Activated CD4-positive, alpha-beta T cell treated with anti-CD3 and anti-CD28 coated beads, Interleukin-2, amount 10 ng/mL, durations not matched to agents 7 days and 5 days (primary cell): Measurements from ENCODE around the gene THEMIS. TPM values are rescaled to one million over a fixed set of nuclear protein-coding genes. Genes with fewer than 3 reads are reported as not detected.
"Not testable (repeated sequence)": the region's sequence is repeated elsewhere in the genome, so short reads cannot be mapped to it uniquely, and the experiment has no call there.

Experiments used
- CTCF ChIA-PET: fragments of 350-600 bp; sonication (Branson Sonifier 250); formaldehyde crosslinking; loops from one replicate; lab custom pipeline; 2021; ENCODE audit warnings: antibody characterized with exemption; lab: Charles Lee
- POLR2A ChIA-PET: fragments of 350-600 bp; sonication (Branson Sonifier 250); formaldehyde crosslinking; loops from one replicate; lab custom pipeline; 2021; ENCODE audit warnings: antibody characterized with exemption; lab: Charles Lee
- DNase-seq: peaks from one replicate; pipeline ENCODE4 v3.0.0-alpha.2; 2020
- H3K27ac Mint-ChIP-seq: one replicate; pipeline ENCODE4 v1.8.0; 2021; ENCODE audit warnings: mild to moderate bottlenecking, moderate library complexity, mixed read lengths
- H3K27me3 Mint-ChIP-seq: one replicate; pipeline ENCODE4 v1.8.0; 2021; ENCODE audit warnings: mixed read lengths
- H3K36me3 Mint-ChIP-seq: one replicate; pipeline ENCODE4 v1.8.0; 2021; ENCODE audit warnings: low read depth, mixed read lengths
- H3K4me1 Mint-ChIP-seq: one replicate; pipeline ENCODE4 v1.8.0; 2021; ENCODE audit warnings: mixed read lengths
- H3K4me3 Mint-ChIP-seq: one replicate; pipeline ENCODE4 v1.8.0; 2021; ENCODE audit warnings: mild to moderate bottlenecking, moderate library complexity, mixed read lengths
- H3K9me3 Mint-ChIP-seq: one replicate; pipeline ENCODE4 v1.8.0; 2021; ENCODE audit warnings: mixed read lengths
- total RNA-seq, 2 experiments: library from RNA; stranded (reverse); gene quantifications; one replicate each; pipeline ENCODE4 v1.2.3, GENCODE V29; 2021

THEMIS gene
- total RNA-seq, 2 experiments from 2014 or later, result 89.2 to 101 TPM

DNA sequence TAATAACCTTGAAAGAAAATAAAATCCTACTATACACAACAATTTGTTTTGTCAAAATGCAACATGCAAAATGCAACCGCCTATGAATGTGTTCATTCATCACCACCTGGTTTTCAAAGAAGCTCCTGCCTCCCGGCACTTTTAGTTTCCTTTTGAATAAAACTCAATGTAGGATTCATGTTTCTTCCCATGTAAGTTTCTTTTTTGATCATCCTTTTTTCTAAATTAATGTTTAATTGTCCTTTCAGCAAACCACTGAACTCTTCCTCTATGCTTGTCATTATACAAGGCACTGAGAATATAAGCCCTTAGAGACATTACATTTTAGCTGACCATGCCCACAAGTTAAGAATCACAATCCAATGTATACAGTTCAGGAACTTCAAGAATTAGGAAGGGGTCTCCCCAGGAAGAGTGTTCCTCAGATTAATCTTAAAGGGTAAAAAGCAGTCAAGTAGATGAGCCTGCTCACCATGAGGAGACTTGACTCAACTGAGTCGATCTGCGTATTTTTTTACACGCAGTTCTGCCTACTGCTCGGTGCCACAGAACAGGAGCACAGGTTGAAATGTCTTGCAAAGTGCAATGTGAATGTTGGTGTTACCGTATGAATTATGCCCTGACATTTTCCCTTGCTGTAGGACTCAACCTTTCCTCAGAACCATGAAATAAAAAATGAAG is 7.2 kb upstream of the THEMIS start:
- Mint-ChIP-seq H3K36me3 (peaks cover 73% of the 10 kb centered on the region), H3K27ac (peak overlapping the region; percentile 89), H3K4me3 (peak overlapping the region; percentile 79), H3K9me3 (peaks cover 52% of the 10 kb centered on the region), H3K27me3 (no peaks in the 10 kb centered on the region), H3K4me1 (peaks cover 52% of the 10 kb centered on the region)
- CTCF ChIA-PET, result interaction anchor here (1.1 to 2.2 kb wide), 6 partner anchors 8 to 41 kb away, joined by 4 to 5 read pairs (median 4); no protein-coding TSS in a partner anchor
- peak; percentile 29 for DNase-seq
- POLR2A ChIA-PET, result interaction anchor here (0.6 to 0.7 kb wide), 3 partner anchors 46 to 482 kb away, joined by 4 to 7 read pairs (median 4); no protein-coding TSS in a partner anchor

GRCh38 chr6:127904160-127904559 is 3.3 kb upstream of the THEMIS start:
- H3K4me3 Mint-ChIP-seq, result no peak overlapping the region
- ChIA-PET POLR2A (no interaction called here), CTCF (interaction anchor here (0.6 to 1.9 kb wide), 2 partner anchors 13 to 18 kb away, joined by 3 to 5 read pairs; no protein-coding TSS in a partner anchor)
- DNase-seq, result no peak
- H3K27ac Mint-ChIP-seq, result no peak overlapping the region
- peaks cover 33% of the 10 kb centered on the region for H3K9me3 Mint-ChIP-seq
- H3K27me3 Mint-ChIP-seq, result no peaks in the 10 kb centered on the region
- peaks cover 62% of the 10 kb centered on the region for H3K4me1 Mint-ChIP-seq
- H3K36me3 Mint-ChIP-seq, result peaks cover 58% of the 10 kb centered on the region

DNA sequence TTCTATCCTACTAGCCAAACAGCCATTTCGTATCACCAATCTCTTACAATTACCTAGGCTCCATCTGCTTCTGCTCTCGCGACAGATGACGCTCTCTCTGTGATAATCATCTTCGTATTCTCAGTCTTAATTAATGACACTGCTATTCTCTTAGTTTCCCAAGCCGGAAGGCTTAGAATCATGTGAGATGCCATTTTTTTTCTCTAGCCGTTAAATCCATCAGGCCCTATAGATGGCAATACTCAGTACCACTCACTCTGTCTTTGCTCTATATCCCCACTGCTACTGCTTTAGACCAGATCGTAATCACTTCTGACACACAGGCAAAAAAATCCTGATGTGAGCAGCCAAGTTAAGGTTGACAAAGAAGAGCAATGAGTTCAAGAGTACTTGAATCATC is 2.1 kb upstream of the THEMIS start:
- peak overlapping the region; percentile 37 for H3K27ac Mint-ChIP-seq
- no peaks in the 10 kb centered on the region for H3K27me3 Mint-ChIP-seq
- peaks cover 61% of the 10 kb centered on the region for H3K36me3 Mint-ChIP-seq
- peaks cover 62% of the 10 kb centered on the region for H3K4me1 Mint-ChIP-seq
- ChIA-PET POLR2A (interaction anchor here (0.5 kb wide), 1 partner anchor 47 kb away, joined by 3 read pairs; no protein-coding TSS in a partner anchor), CTCF (interaction anchor here (0.9 kb wide), 1 partner anchor 47 kb away, joined by 5 read pairs; no protein-coding TSS in a partner anchor)
- H3K4me3 Mint-ChIP-seq, result peak overlapping the region; percentile 6
- DNase-seq, result no peak
- peaks cover 26% of the 10 kb centered on the region for H3K9me3 Mint-ChIP-seq

DNA sequence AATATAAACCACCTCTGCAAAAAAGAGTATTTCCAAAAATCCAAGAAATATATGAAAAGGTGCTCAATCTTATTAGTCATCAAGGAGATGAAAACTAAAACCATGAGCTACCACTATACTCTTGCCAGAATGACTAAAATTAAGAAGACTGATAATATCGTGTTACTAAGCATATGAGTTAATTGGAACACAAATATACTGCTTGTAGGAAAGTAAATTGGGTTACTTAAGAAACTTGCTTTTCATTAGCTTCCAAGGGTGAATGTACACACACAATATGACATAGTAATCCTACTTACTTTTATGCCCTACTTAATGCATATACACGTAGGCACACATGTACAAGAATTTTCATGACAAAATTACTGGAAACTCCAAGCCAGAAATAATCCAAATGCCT is 3.4 kb downstream of the THEMIS start:
- Mint-ChIP-seq H3K4me3 (peak overlapping the region; percentile 89), H3K9me3 (no peaks in the 10 kb centered on the region), H3K36me3 (peaks cover 44% of the 10 kb centered on the region), H3K27me3 (no peaks in the 10 kb centered on the region), H3K27ac (peak overlapping the region; percentile 88), H3K4me1 (peaks cover 45% of the 10 kb centered on the region)
- CTCF ChIA-PET, result interaction anchor here (1.5 kb wide), 1 partner anchor 10 kb away, joined by 4 read pairs; no protein-coding TSS in a partner anchor
- POLR2A ChIA-PET, result interaction anchor here (1.0 kb wide), 1 partner anchor 75 kb away, joined by 4 read pairs; no protein-coding TSS in a partner anchor
- no peak for DNase-seq

DNA sequence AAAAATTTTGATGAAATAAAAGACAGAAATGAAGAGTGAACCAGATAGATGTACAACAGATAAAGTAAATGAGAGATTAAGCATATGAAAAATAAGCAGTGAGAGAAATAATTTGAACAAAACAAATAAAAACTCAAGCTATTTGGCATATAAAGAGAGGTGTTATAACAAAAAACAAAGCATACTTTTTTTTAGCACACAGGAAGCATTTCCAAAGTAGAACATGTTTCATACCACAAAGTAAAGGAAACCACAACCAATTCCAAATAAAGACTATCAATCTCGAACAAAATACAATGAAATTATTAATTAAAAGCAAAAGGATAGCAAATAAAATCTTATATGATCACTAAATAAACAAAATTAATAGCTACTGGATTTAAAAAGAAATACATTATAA is 6.8 kb downstream of the THEMIS start:
- no peak for DNase-seq
- peaks cover 53% of the 10 kb centered on the region for H3K4me1 Mint-ChIP-seq
- ChIA-PET CTCF (interaction anchor here (1.0 kb wide), 1 partner anchor 40 kb away, joined by 3 read pairs; no protein-coding TSS in a partner anchor), POLR2A (no interaction called here)
- H3K27ac Mint-ChIP-seq, result peak overlapping the region; percentile 84
- H3K36me3 Mint-ChIP-seq, result peaks cover 61% of the 10 kb centered on the region
- H3K9me3 Mint-ChIP-seq, result peaks cover 7% of the 10 kb centered on the region
- H3K4me3 Mint-ChIP-seq, result peak overlapping the region; percentile 72
- no peaks in the 10 kb centered on the region for H3K27me3 Mint-ChIP-seq

- Mint-ChIP-seq H3K27ac (peak overlapping the region; percentile 84), H3K36me3 (peaks cover 61% of the 10 kb centered on the region), H3K4me3 (peak overlapping the region; percentile 72), H3K9me3 (peaks cover 7% of the 10 kb centered on the region), H3K4me1 (peaks cover 50% of the 10 kb centered on the region), H3K27me3 (no peaks in the 10 kb centered on the region)
- ChIA-PET CTCF (interaction anchor here (1.0 to 2.3 kb wide), 3 partner anchors 8 to 41 kb away, joined by 3 to 6 read pairs (median 4); partner anchors contain the start of gene THEMIS), POLR2A (no interaction called here)
- DNase-seq, result no peak
Measured at GRCh38 chr6:127893541-127893940, 7.3 kb downstream of the THEMIS start.

GRCh38 chr6:127891731-127892326 is 9.0 kb downstream of the THEMIS start:
- Mint-ChIP-seq H3K27me3 (no peaks in the 10 kb centered on the region), H3K36me3 (peaks cover 60% of the 10 kb centered on the region), H3K27ac (peak overlapping the region; percentile 48), H3K9me3 (peaks cover 16% of the 10 kb centered on the region), H3K4me3 (peak overlapping the region; percentile 12), H3K4me1 (peaks cover 48% of the 10 kb centered on the region)
- POLR2A ChIA-PET, result no interaction called here
- DNase-seq, result no peak
- CTCF ChIA-PET, result interaction anchor here (1.5 to 2.3 kb wide), 2 partner anchors 10 to 36 kb away, joined by 4 to 6 read pairs; partner anchors contain the start of gene THEMIS

DNA sequence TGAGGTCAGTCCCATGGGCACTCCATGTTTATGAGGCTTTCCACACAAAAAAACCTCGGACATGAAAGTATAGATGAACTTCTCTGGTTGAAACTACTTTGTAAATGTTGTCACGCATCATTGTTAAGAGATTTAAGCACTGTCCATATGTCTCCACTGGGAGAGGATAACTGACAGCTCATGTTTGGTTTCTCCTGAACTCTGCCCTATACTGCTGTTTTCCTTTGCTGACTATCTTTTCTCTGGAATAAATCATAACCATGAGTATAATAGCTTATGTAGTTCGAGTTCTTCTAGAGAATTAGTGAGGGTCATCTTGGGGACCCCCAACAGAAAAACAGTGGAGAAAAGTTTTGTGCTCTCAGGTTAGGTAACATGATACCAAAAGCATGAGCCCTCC is 14.3 kb downstream of the THEMIS start:
- ChIA-PET CTCF (interaction anchor here (1.0 kb wide), 1 partner anchor 81 kb away, joined by 4 read pairs; no protein-coding TSS in a partner anchor), POLR2A (no interaction called here)
- no peaks in the 10 kb centered on the region for H3K27me3 Mint-ChIP-seq
- no peak for DNase-seq
- peaks cover 24% of the 10 kb centered on the region for H3K9me3 Mint-ChIP-seq
- H3K4me3 Mint-ChIP-seq, result no peak overlapping the region
- H3K36me3 Mint-ChIP-seq, result peaks cover 76% of the 10 kb centered on the region
- peaks cover 60% of the 10 kb centered on the region for H3K4me1 Mint-ChIP-seq
- no peak overlapping the region for H3K27ac Mint-ChIP-seq

DNA sequence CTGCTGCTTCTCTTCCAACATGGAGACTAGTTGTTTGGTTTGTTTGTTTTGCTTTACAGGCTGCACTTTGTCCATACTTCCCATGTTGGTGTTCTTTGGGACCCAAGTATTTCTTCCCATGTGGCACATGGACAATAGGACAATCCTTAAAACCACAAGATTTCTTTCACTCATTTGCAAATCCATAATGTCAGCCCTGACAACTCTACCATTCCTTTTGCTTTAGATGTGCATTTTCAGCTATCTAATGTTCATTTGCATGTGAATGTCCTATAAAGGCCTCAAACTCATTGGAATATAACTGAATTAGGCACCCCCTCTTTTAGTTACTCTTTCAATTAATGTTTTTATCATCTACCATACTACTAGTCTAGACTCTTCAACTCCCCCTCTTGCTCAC is 16.7 kb downstream of the THEMIS start:
- Mint-ChIP-seq H3K36me3 (peaks cover 65% of the 10 kb centered on the region), H3K4me3 (no peak overlapping the region), H3K9me3 (peaks cover 19% of the 10 kb centered on the region), H3K27me3 (no peaks in the 10 kb centered on the region), H3K27ac (no peak overlapping the region), H3K4me1 (peaks cover 68% of the 10 kb centered on the region)
- ChIA-PET CTCF (interaction anchor here (1.2 kb wide), 1 partner anchor 17 kb away, joined by 3 read pairs; the partner anchor contains the start of gene THEMIS), POLR2A (no interaction called here)
- no peak for DNase-seq

DNA sequence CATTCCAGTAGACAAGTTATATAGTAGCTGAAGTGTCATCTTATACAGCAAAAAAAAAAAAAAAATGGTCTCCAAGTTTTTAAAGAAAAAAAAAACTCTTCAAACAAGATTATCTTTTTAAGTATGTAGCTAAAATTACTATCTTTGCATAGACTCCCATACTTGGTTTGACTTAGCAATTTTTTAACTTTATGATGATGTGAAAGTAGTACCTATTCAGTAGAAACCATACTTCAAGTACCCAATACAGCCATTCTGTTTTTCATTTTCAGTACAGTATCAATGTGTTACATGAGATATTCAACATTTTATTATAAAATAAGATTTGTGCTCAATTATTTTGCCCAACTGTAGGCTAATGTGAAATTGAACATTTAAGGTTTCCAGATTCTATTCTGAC is 18.9 kb downstream of the THEMIS start:
- CTCF ChIA-PET, result not testable (repeated sequence)

GRCh38 chr6:127880429-127880828 is 20.4 kb downstream of the THEMIS start:
- CTCF ChIA-PET, result interaction anchor here (0.6 to 1.1 kb wide), 4 partner anchors 10 to 115 kb away, joined by 3 to 4 read pairs (median 4); no protein-coding TSS in a partner anchor
- no peak for DNase-seq
- Mint-ChIP-seq H3K9me3 (peaks cover 8% of the 10 kb centered on the region), H3K27me3 (no peaks in the 10 kb centered on the region), H3K36me3 (peaks cover 59% of the 10 kb centered on the region), H3K4me3 (peak overlapping the region; percentile 47), H3K27ac (peak overlapping the region; percentile 71), H3K4me1 (peaks cover 69% of the 10 kb centered on the region)
- POLR2A ChIA-PET, result interaction anchor here (0.6 kb wide), 1 partner anchor 38 kb away, joined by 6 read pairs; no protein-coding TSS in a partner anchor

More for the DNA sequence above, 18.9 kb downstream of the THEMIS start:
- POLR2A ChIA-PET, DNase-seq, H3K27ac Mint-ChIP-seq, H3K4me3 Mint-ChIP-seq, H3K27me3 Mint-ChIP-seq: not testable (repeated sequence)
- H3K4me1 Mint-ChIP-seq, result peaks cover 74% of the 10 kb centered on the region
- H3K9me3 Mint-ChIP-seq, result peaks cover 14% of the 10 kb centered on the region
- peaks cover 61% of the 10 kb centered on the region for H3K36me3 Mint-ChIP-seq

GRCh38 chr6:127879685-127880084 is 21.2 kb downstream of the THEMIS start:
- ChIA-PET POLR2A (no interaction called here), CTCF (interaction anchor here (1.0 to 1.1 kb wide), 2 partner anchors 11 to 36 kb away, joined by 3 to 4 read pairs; no protein-coding TSS in a partner anchor)
- Mint-ChIP-seq H3K27ac (peak overlapping the region; percentile 56), H3K4me1 (peaks cover 70% of the 10 kb centered on the region), H3K4me3 (peak overlapping the region; percentile 47), H3K9me3 (peaks cover 7% of the 10 kb centered on the region), H3K27me3 (no peaks in the 10 kb centered on the region), H3K36me3 (peaks cover 59% of the 10 kb centered on the region)
- no peak for DNase-seq
